ENCODE data around the gene NPTX2. TPM values are rescaled to one million over a fixed set of nuclear protein-coding genes. Genes with fewer than 3 reads are reported as not detected.

The NPTX2 gene
- total RNA-seq, 6 donors from 2014 or later: 0.30 to 1.3 (median 0.95) TPM; not detected in 2

DNA sequence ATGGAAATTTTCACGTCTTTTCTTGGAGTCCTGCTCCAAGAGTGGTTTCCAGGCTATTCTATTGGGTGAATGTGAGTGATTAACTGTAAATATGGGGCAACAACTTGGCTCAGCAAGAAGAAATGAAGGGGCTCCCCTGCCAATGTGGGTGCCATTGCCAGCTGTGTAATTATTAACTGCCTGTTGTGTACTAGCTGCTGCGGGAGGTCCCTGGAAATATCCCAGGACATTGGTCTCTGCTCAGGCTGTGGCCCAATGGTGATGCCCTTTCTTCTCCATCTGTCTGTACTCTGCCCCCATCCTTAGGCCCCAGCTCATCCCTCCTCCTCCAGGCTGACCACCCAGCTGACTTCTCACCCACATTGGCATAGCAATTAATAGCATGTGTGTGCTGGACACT lies 29.4 kb downstream of the NPTX2 start:
- Histone ChIP-seq H3K4me1 (no peaks in the 10 kb centered on the region), H3K27ac (no peak overlapping the region), H3K4me3 (no peak overlapping the region), H3K27me3 (no peaks in the 10 kb centered on the region), H3K9me3 (no peaks in the 10 kb centered on the region), H3K36me3 (no peaks in the 10 kb centered on the region)
- 71 to 90% methylated on average over 2 of the region's 2 CpGs for WGBS, 2 donors
- TF ChIP-seq POLR2A (IDR thresholded peaks at IDR 0.05): no peak
- TF ChIP-seq EP300 (IDR thresholded peaks at IDR 0.05): no peak
- TF ChIP-seq POLR2AphosphoS5 (IDR thresholded peaks at IDR 0.05): no peak
- TF ChIP-seq, protein P1, sequence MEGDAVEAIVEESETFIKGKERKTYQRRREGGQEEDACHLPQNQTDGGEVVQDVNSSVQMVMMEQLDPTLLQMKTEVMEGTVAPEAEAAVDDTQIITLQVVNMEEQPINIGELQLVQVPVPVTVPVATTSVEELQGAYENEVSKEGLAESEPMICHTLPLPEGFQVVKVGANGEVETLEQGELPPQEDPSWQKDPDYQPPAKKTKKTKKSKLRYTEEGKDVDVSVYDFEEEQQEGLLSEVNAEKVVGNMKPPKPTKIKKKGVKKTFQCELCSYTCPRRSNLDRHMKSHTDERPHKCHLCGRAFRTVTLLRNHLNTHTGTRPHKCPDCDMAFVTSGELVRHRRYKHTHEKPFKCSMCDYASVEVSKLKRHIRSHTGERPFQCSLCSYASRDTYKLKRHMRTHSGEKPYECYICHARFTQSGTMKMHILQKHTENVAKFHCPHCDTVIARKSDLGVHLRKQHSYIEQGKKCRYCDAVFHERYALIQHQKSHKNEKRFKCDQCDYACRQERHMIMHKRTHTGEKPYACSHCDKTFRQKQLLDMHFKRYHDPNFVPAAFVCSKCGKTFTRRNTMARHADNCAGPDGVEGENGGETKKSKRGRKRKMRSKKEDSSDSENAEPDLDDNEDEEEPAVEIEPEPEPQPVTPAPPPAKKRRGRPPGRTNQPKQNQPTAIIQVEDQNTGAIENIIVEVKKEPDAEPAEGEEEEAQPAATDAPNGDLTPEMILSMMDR (IDR thresholded peaks at IDR 0.05): no peak
- ATAC-seq (ENCODE audit: low FRiP score in 2 of 2) (no peak), DNase-seq (no peak)

DNA sequence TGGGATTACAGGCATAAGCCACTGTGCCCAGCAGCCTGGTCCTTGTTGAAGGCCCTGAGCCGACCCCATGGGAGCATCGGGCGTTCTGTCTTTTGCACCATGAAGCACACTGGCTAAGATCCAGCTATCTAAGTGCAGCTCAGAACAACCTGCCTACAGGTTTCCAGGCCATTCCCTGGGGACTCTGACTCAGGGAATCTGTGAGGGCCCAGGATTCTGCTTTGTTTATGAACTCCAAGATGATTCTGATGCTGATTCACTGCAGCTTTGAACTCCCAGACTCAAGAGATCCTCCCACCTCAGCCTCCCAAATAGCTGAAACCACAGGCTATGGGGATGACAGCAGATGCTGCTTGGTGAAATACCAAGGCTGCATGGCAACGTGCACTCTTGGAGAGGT lies 30.2 kb downstream of the NPTX2 start:
- Histone ChIP-seq H3K27me3 (no peaks in the 10 kb centered on the region), H3K36me3 (no peaks in the 10 kb centered on the region), H3K9me3 (no peaks in the 10 kb centered on the region), H3K4me3 (no peak overlapping the region), H3K27ac (no peak overlapping the region), H3K4me1 (no peaks in the 10 kb centered on the region)
- 60 to 73% methylated on average over 1 to 4 of the region's 4 CpGs for WGBS, 2 donors
- no peak for ATAC-seq (ENCODE audit: low FRiP score in 2 of 2)
- TF ChIP-seq, protein P1 (IDR thresholded peaks at IDR 0.05): no peak
- no peak for TF ChIP-seq POLR2A (IDR thresholded peaks at IDR 0.05)
- TF ChIP-seq POLR2AphosphoS5 (IDR thresholded peaks at IDR 0.05): no peak
- no peak for DNase-seq

DNA sequence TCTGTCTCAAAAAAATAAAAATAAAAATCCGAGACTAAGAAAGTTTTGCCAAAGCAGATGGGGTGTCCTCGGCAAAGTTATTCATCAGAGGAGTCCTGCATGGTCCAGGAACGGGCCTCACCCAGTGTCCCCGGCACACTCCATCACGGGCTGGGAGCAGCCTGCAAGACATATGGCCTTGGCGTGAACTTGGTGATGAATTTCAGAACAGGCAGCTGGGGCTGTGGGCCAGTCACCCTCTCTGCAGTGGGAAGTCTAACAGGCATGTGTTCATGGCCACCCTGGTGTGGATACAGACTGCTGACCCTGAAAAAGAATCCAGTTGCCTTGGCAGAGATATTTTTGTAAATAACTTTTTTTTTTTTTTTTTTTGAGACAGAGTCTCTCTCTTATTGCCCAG lies 34.7 kb downstream of the NPTX2 start:
- Histone ChIP-seq H3K4me1 (no peaks in the 10 kb centered on the region), H3K4me3 (no peak overlapping the region), H3K27ac (no peak overlapping the region), H3K27me3 (no peaks in the 10 kb centered on the region), H3K36me3 (no peaks in the 10 kb centered on the region), H3K9me3 (peaks cover 0 to 5% (median 0%) of the 10 kb centered on the region in 4 donors)
- DNase-seq (no peak), ATAC-seq (ENCODE audit: low FRiP score in 2 of 2) (no peak)
- WGBS, 2 donors: 77 to 87% methylated on average over 6 of the region's 6 CpGs
- TF ChIP-seq POLR2A (IDR thresholded peaks at IDR 0.05) (no peak), POLR2AphosphoS5 (IDR thresholded peaks at IDR 0.05) (no peak), EP300 (IDR thresholded peaks at IDR 0.05) (no peak)
- TF ChIP-seq, protein P1 (IDR thresholded peaks at IDR 0.05): no peak

DNA sequence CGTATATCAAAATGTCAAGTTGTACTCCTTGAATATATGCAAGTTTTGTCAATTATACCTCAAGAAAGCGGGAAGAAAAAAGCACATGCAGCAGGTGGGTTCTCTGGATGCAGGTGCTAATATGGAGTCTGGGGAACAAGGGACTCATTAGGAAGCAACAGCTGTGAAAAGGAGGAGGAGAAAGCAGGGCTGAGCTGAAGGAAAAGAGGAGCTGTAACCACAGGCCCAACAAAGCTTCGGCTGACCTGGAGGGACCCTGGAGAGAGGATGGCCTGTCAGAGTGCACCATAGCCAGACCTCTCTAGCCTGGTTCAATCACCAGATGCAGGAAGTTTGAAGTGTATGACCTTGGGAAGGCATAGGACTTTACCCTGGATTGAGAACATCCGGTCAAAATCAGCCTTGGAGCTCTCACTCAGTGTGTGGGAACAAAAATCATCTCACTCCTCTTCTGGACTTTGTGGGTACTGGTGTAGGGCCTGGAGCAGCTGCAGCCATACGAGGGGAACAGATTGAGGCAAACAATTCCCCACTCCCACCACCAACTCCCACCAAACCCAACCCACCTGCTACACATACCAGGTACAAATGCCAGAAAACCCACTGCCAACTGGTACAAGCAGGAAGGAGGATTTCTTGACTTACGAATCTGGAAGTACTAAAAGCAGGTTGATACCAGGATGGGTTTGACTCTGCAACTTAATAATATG lies 36.7 kb downstream of the NPTX2 start:
- H3K27me3 ChIP-seq: no peaks in the 10 kb centered on the region
- H3K9me3 ChIP-seq: peaks cover 0 to 5% (median 0%) of the 10 kb centered on the region in 4 donors
- TF ChIP-seq, protein P1 (IDR thresholded peaks at IDR 0.05): no peak
- TF ChIP-seq POLR2A (IDR thresholded peaks at IDR 0.05) (no peak), EP300 (IDR thresholded peaks at IDR 0.05) (no peak), POLR2AphosphoS5 (IDR thresholded peaks at IDR 0.05) (no peak)
- WGBS, 2 donors: 82 to 88% methylated on average over 6 of the region's 6 CpGs
- H3K27ac ChIP-seq: no peak overlapping the region
- no peak overlapping the region for H3K4me3 ChIP-seq
- ATAC-seq (ENCODE audit: low FRiP score in 2 of 2) (no peak), DNase-seq (no peak)
- H3K36me3 ChIP-seq: no peaks in the 10 kb centered on the region
- H3K4me1 ChIP-seq: no peaks in the 10 kb centered on the region

Data from upper lobe of left lung (tissue), 6 donors.